Esophagus muscularis mucosa (tissue), 4 donors: Measurements from ENCODE around the gene GALM. TPM values are rescaled to one million over a fixed set of nuclear protein-coding genes. Genes with fewer than 3 reads are reported as not detected.

Source experiments
- DNase-seq: peaks from one replicate; pipeline ENCODE4 v3.0.0-alpha.2; 2017; ENCODE audit errors: extremely low spot score
- H3K27ac ChIP-seq, 4 donors: fragments of 200-600 bp; sonication (generic); replicated peaks in 1 of 4; 1 replicate in 3 of 4; 2 replicates in 1 of 4; pipeline ENCODE4 v1.5.1; 2016 to 2019; ENCODE audit warnings: mild to moderate bottlenecking in 1 of 4
- H3K27me3 ChIP-seq, 4 donors: fragments of 200-600 bp; sonication (generic); one replicate each; pipeline versions ENCODE4 v1.5.1 to v1.6.0; 2016 to 2019
- H3K36me3 ChIP-seq, 4 donors: fragments of 200-600 bp; sonication (generic); one replicate each; pipeline ENCODE4 v1.5.1; 2016 to 2019
- H3K4me1 ChIP-seq, 4 donors: fragments of 200-600 bp; sonication (generic); one replicate each; pipeline ENCODE4 v1.5.1; 2016 to 2019
- H3K4me3 ChIP-seq, 4 donors: fragments of 200-600 bp; sonication (generic); 1 replicate in 2 of 4; 2 replicates in 2 of 4; pipeline ENCODE4 v1.5.1; 2016 to 2019; ENCODE audit warnings: mild to moderate bottlenecking in 4 of 4, moderate library complexity in 1 of 4
- H3K9me3 ChIP-seq, 4 donors: fragments of 200-600 bp; sonication (generic); 1 replicate in 3 of 4; 2 replicates in 1 of 4; pipeline ENCODE4 v1.5.1; 2016 to 2019
- EP300 ChIP-seq: sonication (generic); formaldehyde crosslinking; IDR thresholded peaks from one replicate; pipeline ENCODE4 v1.6.1; 2017; ENCODE audit warnings: antibody characterized with exemption
- POLR2A ChIP-seq: fragments of 450-650 bp; IDR thresholded peaks from one replicate; pipeline ENCODE4 v1.6.1; 2017; ENCODE audit warnings: antibody characterized with exemption, moderate library complexity, mild to moderate bottlenecking, low read depth
- POLR2AphosphoS5 ChIP-seq, 2 donors: sonication (generic); formaldehyde crosslinking; IDR thresholded peaks; one replicate each; pipeline ENCODE4 v1.6.1; 2017; ENCODE audit warnings: antibody characterized with exemption in 2 of 2
- WGBS: methylation state at CpG from one replicate; pipeline ENCODE4 v1.1.5; 2018; 5-methylcytosine and 5-hydroxymethylcytosine counted together
- intact Hi-C: fragments of 100-400 bp; cut with DNase I; formaldehyde crosslinking; loops from one replicate; pipeline ENCODE4 v1.15.1; 2023
- total RNA-seq, 4 donors: library from RNA; depleted of rRNA; stranded (reverse); fragments of >200 nt; gene quantifications; one replicate each; pipeline versions ENCODE4 v1.1.0 to v1.2.1, GENCODE V29; 2016
- TF ChIP-seq, protein P1 (sequence below), 3 experiments: fragments of 200-600 bp in 2 of 3; fragments of 450-650 bp in 1 of 3; sonication (generic) in 2 of 3; IDR thresholded peaks; one replicate each; pipeline ENCODE4 v1.5.1; 2017 to 2019; ENCODE audit warnings: antibody characterized with exemption in 3 of 3, mild to moderate bottlenecking in 2 of 3, moderate library complexity in 1 of 3

Gene GALM
- total RNA-seq, 4 donors from 2014 or later: 8.3 to 14.6 (median 11.6) TPM

DNA sequence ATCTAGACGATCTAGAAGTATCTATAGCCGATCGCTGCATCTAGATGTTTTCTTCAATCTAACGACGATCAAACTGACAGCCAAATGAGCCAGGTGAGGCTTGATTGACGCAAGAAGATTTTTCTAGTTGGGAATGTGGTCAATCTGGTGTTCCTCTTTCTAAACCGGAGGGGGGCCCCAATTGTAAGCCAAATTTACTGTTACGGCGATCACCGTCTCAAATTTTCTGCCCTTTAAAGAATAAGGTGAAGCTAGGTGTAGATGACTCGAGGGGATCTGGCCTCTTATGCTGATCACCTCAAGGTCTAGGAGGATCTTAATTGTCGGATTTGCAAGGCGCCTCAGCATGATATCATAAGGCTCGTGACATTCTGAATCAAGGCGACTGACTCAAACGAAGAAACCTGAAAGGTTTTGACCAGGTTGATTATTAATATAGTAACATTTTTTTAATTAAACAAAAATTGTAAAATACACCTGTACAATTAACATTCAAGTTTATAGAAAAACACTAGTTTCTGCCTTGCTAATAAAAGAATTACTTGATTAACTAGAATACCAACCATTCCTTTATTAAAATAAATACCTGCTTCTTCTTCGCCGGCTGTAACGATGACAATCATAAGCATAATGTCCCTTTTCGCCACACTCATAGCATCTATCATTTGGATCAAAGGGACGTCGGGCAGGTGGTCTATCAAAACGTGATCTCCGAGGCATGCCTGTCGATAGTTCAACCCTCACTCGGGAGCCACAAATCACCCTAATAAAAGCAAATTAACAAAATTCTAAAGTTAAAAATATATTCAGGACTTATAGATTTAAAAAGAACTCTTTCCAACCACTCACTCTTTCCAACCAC, 83.3 kb downstream of the GALM start:
- no peak for DNase-seq
- Histone ChIP-seq H3K27me3 (no peaks in the 10 kb centered on the region), H3K36me3 (peaks cover 43 to 53% (median 48%) of the 10 kb centered on the region in 4 donors), H3K9me3 (no peaks in the 10 kb centered on the region), H3K27ac (peak overlapping the region; percentile 96 to 99 (median 98)), H3K4me3 (peak overlapping the region; percentile 77 to 91 (median 84)), H3K4me1 (peaks cover 57 to 65% (median 61%) of the 10 kb centered on the region in 4 donors)
- intact Hi-C loops: no loop called here
- TF ChIP-seq POLR2AphosphoS5 (IDR thresholded peaks at IDR 0.05) (no peak), POLR2A (no peak), EP300 (no peak)
- TF ChIP-seq, protein P1, sequence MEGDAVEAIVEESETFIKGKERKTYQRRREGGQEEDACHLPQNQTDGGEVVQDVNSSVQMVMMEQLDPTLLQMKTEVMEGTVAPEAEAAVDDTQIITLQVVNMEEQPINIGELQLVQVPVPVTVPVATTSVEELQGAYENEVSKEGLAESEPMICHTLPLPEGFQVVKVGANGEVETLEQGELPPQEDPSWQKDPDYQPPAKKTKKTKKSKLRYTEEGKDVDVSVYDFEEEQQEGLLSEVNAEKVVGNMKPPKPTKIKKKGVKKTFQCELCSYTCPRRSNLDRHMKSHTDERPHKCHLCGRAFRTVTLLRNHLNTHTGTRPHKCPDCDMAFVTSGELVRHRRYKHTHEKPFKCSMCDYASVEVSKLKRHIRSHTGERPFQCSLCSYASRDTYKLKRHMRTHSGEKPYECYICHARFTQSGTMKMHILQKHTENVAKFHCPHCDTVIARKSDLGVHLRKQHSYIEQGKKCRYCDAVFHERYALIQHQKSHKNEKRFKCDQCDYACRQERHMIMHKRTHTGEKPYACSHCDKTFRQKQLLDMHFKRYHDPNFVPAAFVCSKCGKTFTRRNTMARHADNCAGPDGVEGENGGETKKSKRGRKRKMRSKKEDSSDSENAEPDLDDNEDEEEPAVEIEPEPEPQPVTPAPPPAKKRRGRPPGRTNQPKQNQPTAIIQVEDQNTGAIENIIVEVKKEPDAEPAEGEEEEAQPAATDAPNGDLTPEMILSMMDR (IDR thresholded peaks at IDR 0.05): no peak
- WGBS: 56% methylated on average over 26 of the region's 26 CpGs

DNA sequence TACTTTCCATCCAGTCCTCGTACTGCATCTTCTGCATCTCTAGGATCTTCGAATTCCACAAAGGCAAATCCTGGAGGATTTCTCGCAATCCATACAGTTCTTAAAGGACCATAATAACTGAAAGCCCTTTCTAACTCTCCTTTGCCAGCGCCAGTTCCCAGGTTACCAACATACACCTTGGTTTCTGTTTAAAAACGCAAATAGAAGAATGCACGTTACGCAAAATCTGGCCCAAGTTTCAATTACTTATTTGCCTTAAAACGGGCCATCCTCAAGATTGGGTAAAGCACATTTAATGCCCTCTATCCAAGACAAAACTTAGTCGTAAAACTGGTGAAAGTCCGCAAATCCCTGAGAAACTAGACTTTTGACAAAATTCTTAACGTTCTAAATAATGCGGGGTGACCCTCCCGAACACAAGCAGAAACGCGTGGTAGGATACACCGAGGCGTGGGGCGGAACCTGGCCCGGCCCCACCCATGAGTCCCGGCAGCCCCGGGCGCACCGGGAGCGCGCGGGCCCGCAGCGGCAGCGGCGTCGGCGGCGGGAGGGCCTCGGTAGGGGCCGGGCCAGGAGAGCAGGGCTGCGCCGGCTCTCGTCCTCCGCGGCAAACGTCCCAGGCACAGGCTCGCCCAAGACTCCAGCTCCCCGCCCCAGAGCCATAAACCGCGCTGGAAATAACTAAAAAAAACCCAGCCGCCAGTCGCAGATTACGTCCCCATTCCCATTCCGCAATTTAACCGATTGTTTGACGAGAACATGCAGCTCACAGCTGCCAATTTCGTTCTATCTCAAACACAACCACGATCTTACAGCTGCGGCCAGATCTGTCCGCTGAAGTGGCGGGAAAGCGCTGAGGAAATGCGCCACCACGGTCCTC, 84.3 kb downstream of the GALM start:
- intact Hi-C loops: no loop called here
- Histone ChIP-seq H3K9me3 (no peaks in the 10 kb centered on the region), H3K27ac (peak overlapping the region; percentile 96 to 99 (median 98)), H3K4me1 (peaks cover 51 to 56% (median 53%) of the 10 kb centered on the region in 4 donors), H3K27me3 (no peaks in the 10 kb centered on the region), H3K36me3 (peaks cover 36 to 43% (median 39%) of the 10 kb centered on the region in 4 donors), H3K4me3 (peak overlapping the region; percentile 77 to 91 (median 84))
- under 1% methylated on average over 22 of the region's 59 CpGs for WGBS
- TF ChIP-seq POLR2A (peak; percentile 87), EP300 (no peak), POLR2AphosphoS5 (IDR thresholded peaks at IDR 0.05) (peak in 1 of 2 donors; percentile 68)
- TF ChIP-seq, protein P1 (IDR thresholded peaks at IDR 0.05): no peak
- no peak for DNase-seq

DNA sequence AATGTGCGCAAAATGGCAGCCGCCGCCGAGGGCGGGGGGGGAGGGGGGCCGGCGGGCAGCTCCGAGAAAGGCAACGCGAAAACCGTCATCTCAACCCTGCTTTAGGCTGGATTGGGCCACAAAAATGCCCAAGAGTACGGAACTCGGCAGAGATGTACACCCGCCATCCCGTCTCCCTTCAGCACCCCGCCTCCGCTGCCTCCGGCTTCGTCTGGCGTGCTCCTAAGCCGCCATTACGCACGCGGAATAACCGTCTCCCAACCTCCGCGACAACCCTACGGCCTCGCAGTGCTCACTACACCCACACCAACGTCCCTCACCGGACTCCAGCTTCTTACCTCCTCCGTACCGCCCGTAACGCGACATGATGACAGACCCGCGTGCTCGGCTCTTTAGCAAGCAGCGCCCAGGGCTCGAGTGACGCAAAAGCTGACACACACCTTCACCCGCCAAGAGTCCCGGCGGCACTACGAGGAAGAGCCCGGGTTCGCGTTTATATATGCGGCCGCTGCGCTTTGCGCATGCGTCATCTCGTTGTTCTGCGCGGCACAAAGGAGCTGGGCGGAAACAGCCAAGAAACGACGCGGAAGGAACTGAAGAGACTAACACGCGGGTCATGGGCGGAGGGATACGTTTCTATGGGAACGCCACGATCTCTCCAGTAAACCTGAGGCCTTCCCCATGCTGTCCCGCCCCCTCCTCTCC, 85.1 kb downstream of the GALM start, which contains the start of gene SRSF7:
Gene SRSF7, minus strand, starts transcription at position 471 of the 705 bp plus-strand sequence. Its CDS starts 105 bp downstream, at position 366.
- WGBS: under 1% methylated on average over 49 of the region's 68 CpGs
- Histone ChIP-seq H3K27me3 (no peaks in the 10 kb centered on the region), H3K36me3 (peaks cover 28 to 35% (median 33%) of the 10 kb centered on the region in 4 donors), H3K9me3 (no peaks in the 10 kb centered on the region), H3K4me3 (peak within 1 kb of the TSS; percentile 77 to 91 (median 84)), H3K4me1 (peaks cover 43 to 50% (median 46%) of the 10 kb centered on the region in 4 donors), H3K27ac (peak within 1 kb of the TSS; percentile 96 to 99 (median 98))
- TF ChIP-seq POLR2A (peak; percentile 100), POLR2AphosphoS5 (IDR thresholded peaks at IDR 0.05) (peak; percentile 100), EP300 (no peak)
- TF ChIP-seq, protein P1 (IDR thresholded peaks at IDR 0.05): peak in 1 of 3 experiments; percentile 28
- DNase-seq: peak; percentile 100
- intact Hi-C loops: no loop called here
